Measurements from ENCODE around the gene CABLES1.
"Not testable (repeated sequence)": the region's sequence is repeated elsewhere in the genome, so short reads cannot be mapped to it uniquely, and the experiment has no call there.

Gene CABLES1

GRCh38 chr18:23154030-23154429 is 18.7 kb downstream of the CABLES1 start:
- DNase-seq (ENCODE audit: low spot score) (no peak), ATAC-seq (ENCODE audit: low read depth) (no peak)
- Histone ChIP-seq H3K27me3 (ENCODE audit: insufficient read depth, poor library complexity, severe bottlenecking) (no peaks in the 10 kb centered on the region), H3K4me3 (ENCODE audit: severe bottlenecking) (no peak overlapping the region), H3K4me1 (ENCODE audit: insufficient read depth, poor library complexity, severe bottlenecking) (peaks cover 4% of the 10 kb centered on the region), H3K9me3 (ENCODE audit: severe bottlenecking) (no peaks in the 10 kb centered on the region), H3K36me3 (ENCODE audit: low read depth) (no peaks in the 10 kb centered on the region), H3K27ac (ENCODE audit: poor library complexity, severe bottlenecking) (no peak overlapping the region)
- no peak for TF ChIP-seq CTCF (IDR thresholded peaks at IDR 0.05; ENCODE audit: poor library complexity, severe bottlenecking)

- no peaks in the 10 kb centered on the region for H3K9me3 ChIP-seq (ENCODE audit: severe bottlenecking)
- no peak overlapping the region for H3K27ac ChIP-seq (ENCODE audit: poor library complexity, severe bottlenecking)
- TF ChIP-seq CTCF (IDR thresholded peaks at IDR 0.05; ENCODE audit: poor library complexity, severe bottlenecking) = no peak
- no peak for DNase-seq (ENCODE audit: low spot score)
- H3K36me3 ChIP-seq (ENCODE audit: low read depth) = no peaks in the 10 kb centered on the region
- no peak for ATAC-seq (ENCODE audit: low read depth)
- H3K27me3 ChIP-seq (ENCODE audit: insufficient read depth, poor library complexity, severe bottlenecking) = no peaks in the 10 kb centered on the region
- no peak overlapping the region for H3K4me3 ChIP-seq (ENCODE audit: severe bottlenecking)
- peaks cover 4% of the 10 kb centered on the region for H3K4me1 ChIP-seq (ENCODE audit: insufficient read depth, poor library complexity, severe bottlenecking)
Observed at GRCh38 chr18:23154823-23155500, 19.7 kb downstream of the CABLES1 start.

- H3K27me3 ChIP-seq (ENCODE audit: insufficient read depth, poor library complexity, severe bottlenecking) = no peaks in the 10 kb centered on the region
- no peaks in the 10 kb centered on the region for H3K9me3 ChIP-seq (ENCODE audit: severe bottlenecking)
- peaks cover 4% of the 10 kb centered on the region for H3K4me1 ChIP-seq (ENCODE audit: insufficient read depth, poor library complexity, severe bottlenecking)
- ATAC-seq (ENCODE audit: low read depth) = peak; percentile 38; the same call in 1 of the 3 replicates
- TF ChIP-seq CTCF (IDR thresholded peaks at IDR 0.05; ENCODE audit: poor library complexity, severe bottlenecking) = no peak
- no peak overlapping the region for H3K27ac ChIP-seq (ENCODE audit: poor library complexity, severe bottlenecking)
- no peak for DNase-seq (ENCODE audit: low spot score)
- no peaks in the 10 kb centered on the region for H3K36me3 ChIP-seq (ENCODE audit: low read depth)
- H3K4me3 ChIP-seq (ENCODE audit: severe bottlenecking) = no peak overlapping the region
Observed at GRCh38 chr18:23155537-23155936, 20.3 kb downstream of the CABLES1 start.

GRCh38 chr18:23156134-23156533 is 20.8 kb downstream of the CABLES1 start:
- H3K27me3 ChIP-seq (ENCODE audit: insufficient read depth, poor library complexity, severe bottlenecking) = no peaks in the 10 kb centered on the region
- H3K9me3 ChIP-seq (ENCODE audit: severe bottlenecking) = no peaks in the 10 kb centered on the region
- no peak overlapping the region for H3K4me3 ChIP-seq (ENCODE audit: severe bottlenecking)
- DNase-seq (ENCODE audit: low spot score) = no peak
- no peaks in the 10 kb centered on the region for H3K36me3 ChIP-seq (ENCODE audit: low read depth)
- TF ChIP-seq CTCF (IDR thresholded peaks at IDR 0.05; ENCODE audit: poor library complexity, severe bottlenecking) = no peak
- ATAC-seq (ENCODE audit: low read depth) = no peak
- H3K4me1 ChIP-seq (ENCODE audit: insufficient read depth, poor library complexity, severe bottlenecking) = peaks cover 4% of the 10 kb centered on the region
- H3K27ac ChIP-seq (ENCODE audit: poor library complexity, severe bottlenecking) = no peak overlapping the region

GRCh38 chr18:23158058-23158457 is 22.8 kb downstream of the CABLES1 start:
- Histone ChIP-seq H3K36me3 (ENCODE audit: low read depth) (no peaks in the 10 kb centered on the region), H3K27ac (ENCODE audit: poor library complexity, severe bottlenecking) (no peak overlapping the region), H3K9me3 (ENCODE audit: severe bottlenecking) (no peaks in the 10 kb centered on the region), H3K4me3 (ENCODE audit: severe bottlenecking) (no peak overlapping the region), H3K4me1 (ENCODE audit: insufficient read depth, poor library complexity, severe bottlenecking) (peaks cover 4% of the 10 kb centered on the region), H3K27me3 (ENCODE audit: insufficient read depth, poor library complexity, severe bottlenecking) (no peaks in the 10 kb centered on the region)
- DNase-seq (ENCODE audit: low spot score) = no peak
- no peak for ATAC-seq (ENCODE audit: low read depth)
- no peak for TF ChIP-seq CTCF (IDR thresholded peaks at IDR 0.05; ENCODE audit: poor library complexity, severe bottlenecking)

GRCh38 chr18:23158884-23159283 is 23.6 kb downstream of the CABLES1 start:
- H3K36me3 ChIP-seq (ENCODE audit: low read depth); H3K9me3 ChIP-seq (ENCODE audit: severe bottlenecking); H3K4me1 ChIP-seq (ENCODE audit: insufficient read depth, poor library complexity, severe bottlenecking); H3K27me3 ChIP-seq (ENCODE audit: insufficient read depth, poor library complexity, severe bottlenecking); H3K27ac ChIP-seq (ENCODE audit: poor library complexity, severe bottlenecking); H3K4me3 ChIP-seq (ENCODE audit: severe bottlenecking); ATAC-seq (ENCODE audit: low read depth); DNase-seq (ENCODE audit: low spot score): not testable (repeated sequence)

Data from RWPE2 (cell line).